DMS53 treated with DMSO at 0.1 percent for 48 hours (cell line): ENCODE measurements around the gene CWF19L2.
"Not testable (repeated sequence)": the region's sequence is repeated elsewhere in the genome, so short reads cannot be mapped to it uniquely, and the experiment has no call there.

Source experiments
- DNase-seq: peaks from one replicate; lab custom pipeline; 2025; ENCODE audit not compliant: unreplicated experiment; lab: John Stamatoyannopoulos, UW

CWF19L2 gene

DNA sequence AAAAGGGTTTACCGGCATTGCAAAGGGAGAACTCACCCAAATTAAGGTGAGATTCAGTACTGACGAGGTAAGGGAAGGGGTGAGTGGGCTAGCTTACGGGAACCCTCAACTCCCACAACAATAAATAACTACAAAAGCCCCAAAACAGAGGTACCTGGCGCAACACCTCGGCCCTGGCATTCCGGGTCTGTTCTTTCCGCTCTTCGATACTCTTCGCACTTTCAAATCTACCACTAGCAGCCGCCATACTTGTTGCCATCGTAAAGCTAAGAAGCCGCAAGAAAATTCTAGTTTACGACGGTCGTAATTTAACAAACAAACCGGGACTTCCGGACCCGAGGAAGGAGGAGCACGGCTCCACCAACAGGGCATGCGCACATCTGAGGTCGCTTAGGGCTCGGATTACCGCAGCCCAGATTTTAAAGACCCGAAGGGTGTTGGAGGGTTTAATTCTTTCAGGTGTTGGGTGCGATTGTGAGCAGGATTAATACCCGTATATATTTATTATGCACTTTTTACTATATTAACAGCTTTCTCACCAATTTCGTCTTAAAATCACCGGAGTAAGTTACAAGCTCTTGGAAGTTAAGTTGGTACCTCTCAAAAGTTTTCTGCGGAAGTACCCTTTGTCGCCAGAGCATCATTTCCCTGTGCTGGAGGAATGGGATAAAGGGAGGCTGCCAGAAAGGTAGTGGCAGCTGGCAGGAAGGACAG lies at the start of gene CWF19L2:
TSS of gene CWF19L2 (minus strand) at position 268 of the 714 bp plus-strand sequence. CDS start at position 259, 9 bp downstream.
- peak; percentile 94 for DNase-seq

DNA sequence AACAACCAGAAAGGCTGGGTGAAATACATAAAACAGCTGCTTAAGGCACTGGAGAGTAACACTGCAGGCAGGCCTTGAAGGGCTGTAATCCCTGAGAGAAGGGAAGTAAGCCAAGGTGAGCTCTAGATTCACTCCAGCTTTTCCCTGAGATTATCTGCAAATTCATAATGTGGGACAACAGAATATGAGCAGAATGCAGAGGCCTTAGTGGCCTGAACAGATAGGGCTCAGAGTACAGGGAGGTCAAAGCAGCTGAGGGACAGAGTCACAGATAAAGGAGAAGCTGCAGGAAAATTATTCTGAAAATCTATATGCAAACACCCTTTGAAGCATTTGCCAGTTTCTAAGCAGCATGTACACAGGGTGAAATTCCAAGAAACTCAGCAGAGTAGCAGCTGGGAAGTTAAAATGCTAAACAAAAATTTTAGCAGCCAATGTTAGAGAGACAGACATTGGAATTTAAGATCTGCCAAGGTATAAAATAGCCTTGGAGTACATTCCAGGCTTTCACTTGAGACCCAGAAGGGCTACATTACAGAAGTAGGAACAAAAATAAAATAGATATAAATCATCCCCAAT lies 48.1 kb upstream of the CWF19L2 start:
- DNase-seq, result no peak

DNA sequence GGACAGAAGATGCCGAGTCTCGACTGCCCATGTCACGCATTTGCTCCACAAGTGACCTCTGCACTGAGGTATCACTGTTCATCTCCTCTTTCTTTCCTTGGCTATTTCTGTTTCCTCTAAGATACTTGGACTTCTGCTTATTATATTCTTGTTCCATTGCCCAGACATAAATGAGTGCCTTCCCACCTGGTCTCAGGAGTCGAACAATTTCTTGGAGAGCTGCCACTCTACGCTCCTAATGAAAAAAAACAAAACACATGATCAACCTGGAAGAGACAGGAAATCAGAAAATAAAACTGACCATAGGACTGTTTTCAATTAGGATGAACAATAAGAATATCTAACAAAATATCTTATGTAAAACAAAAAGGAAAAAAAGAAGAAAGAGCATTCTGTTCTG lies 47.4 kb upstream of the CWF19L2 start:
- DNase-seq, result no peak

DNA sequence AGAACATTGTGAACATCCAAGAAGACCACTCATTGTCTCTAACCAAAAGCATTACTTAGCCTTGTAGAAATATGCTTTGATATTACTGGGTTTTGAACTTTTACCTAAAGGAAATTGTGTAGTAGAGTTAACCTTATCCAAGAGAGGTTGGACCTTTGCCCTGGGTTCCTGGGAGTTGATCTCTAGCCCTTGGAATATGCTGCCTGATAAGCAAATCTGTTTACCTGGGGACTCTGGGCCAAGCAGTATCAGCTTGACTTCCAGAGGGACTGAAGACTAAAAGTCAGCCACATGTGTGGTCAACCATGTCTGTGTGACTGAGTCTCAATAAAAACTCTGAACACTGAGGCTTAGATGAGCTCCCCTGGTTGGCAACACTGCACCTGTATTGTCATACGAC lies 44.1 kb upstream of the CWF19L2 start:
- DNase-seq, result no peak

DNA sequence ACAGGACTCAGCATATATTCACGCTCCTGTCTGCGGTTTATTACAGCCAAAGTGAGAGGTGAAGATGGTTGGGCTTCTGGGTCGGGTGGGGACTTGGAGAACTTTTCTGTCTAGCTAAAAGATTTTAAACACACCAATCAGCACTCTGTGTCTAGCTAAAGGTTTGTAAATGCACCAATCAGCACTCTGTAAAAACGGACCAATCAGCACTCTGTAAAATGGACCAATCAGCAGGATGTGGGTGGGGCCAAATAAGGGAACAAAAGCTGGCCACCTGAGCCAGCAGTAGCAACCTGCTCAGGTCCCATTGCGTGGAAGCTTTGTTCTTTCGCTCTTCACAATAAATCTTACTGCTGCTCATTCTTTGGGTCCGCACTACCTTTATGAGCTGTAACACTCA lies 39.7 kb upstream of the CWF19L2 start:
- not testable (repeated sequence) for DNase-seq

DNA sequence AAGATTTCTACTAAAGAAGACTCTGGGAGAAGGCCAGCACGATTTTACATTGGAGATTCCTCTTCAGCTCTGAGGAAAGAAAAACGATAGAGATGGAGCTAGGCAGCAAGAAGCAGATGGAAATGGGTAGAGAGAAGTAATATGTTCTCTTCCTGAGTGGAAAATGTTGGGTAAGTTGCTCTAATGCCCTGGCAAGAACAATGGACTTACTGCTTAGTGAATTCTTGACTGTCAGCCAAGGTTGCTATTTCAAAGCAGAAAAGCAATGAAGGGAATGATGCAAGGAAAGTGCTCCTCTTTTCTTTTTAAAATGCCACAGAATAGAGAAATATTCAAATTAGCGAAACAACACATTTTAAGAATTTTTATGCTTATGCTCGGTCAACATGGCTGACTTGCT lies 38.4 kb upstream of the CWF19L2 start:
- no peak for DNase-seq

DNA sequence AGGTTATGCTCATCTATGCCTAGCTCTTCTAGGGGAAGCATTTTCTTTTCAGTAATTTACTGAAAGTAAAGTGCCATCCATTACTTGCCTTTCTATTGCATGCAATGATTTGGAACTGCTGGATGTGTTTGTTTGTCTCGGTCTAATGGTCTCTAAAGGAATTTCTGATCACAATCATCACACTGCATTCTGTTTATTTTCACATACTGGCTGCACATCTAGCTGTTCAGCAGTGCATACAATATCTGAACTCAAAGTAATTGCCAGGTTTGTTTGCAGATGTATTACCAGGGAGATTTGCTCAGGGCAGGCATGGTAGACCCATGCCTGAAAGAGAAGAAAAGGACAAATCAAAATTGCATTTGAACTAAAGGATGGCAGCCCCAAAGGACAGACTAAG lies 36.4 kb upstream of the CWF19L2 start:
- no peak for DNase-seq

DNA sequence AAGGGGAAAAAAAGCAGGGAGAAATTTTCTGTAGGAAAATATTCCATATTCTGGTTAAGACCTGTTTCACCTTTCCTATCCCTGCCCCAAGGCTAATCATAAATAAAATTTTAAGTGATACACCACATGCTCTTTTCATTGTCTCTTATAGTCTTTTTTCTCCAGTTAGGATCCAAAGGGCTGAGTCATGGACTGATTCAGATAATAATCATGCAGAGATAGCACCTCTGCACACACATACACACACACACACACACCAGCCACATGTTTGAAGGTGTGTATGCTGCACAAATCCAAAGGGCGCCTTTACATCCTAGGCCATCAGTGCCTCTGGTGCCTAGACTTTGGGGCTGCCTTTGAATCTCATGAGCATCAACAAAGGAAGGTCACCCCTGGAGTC lies 35.5 kb upstream of the CWF19L2 start:
- DNase-seq, result no peak

DNA sequence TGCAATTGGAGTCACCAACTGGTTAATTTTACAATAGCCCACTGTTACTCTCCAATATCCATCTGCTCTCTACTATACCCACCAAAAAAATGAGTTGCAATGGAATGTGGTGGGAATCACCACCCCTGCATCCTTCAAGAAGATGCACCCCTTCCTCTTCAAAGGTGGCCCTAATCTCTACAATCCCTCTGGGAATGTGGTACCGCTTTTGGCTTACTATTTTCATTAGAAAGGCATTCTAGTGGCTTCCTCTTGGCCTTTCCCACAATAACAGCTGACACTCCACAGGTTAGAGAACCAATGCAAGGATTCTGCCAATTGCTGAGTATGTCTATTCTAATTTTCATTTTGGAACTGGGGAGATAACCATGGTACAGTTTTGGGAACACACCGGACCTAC lies 33.2 kb upstream of the CWF19L2 start:
- DNase-seq, result no peak

DNA sequence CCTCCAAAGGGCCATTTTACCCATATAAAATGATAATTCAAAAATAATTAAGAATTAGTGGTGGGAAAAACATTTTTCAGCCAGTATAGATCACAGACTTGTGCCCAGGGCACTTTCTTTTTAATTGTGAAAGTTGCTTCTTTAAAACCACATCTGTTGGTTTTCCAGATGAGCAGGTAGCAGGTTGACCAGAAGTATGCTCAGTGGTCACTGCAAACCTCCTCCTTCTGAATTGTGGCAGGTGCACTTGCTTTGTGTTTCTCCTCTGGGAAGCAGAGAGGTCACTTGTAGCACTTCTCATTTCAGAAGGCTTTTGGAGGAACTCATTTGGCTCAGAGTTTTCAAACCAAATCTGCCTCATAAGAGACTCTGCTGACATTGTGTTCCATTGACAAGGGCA lies 24.6 kb upstream of the CWF19L2 start:
- no peak for DNase-seq

DNA sequence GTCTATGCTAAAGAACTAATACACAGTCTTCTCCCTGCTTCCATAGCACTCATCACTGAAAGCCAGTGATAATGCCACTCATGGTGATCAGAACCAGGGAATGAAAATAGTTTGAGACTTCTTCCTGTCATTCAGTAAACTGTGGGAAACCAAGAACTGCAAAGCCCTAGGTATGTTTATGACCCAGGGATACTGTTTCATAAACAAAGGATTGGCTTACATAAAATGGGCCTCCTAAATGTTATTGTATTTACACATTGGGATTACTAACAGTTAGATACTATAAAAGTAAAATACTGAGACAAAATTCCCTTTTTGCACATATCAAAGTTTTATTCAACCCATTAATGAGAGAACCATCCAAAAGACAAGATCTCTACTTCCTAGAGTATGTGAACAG lies 21.3 kb upstream of the CWF19L2 start:
- DNase-seq, result no peak

DNA sequence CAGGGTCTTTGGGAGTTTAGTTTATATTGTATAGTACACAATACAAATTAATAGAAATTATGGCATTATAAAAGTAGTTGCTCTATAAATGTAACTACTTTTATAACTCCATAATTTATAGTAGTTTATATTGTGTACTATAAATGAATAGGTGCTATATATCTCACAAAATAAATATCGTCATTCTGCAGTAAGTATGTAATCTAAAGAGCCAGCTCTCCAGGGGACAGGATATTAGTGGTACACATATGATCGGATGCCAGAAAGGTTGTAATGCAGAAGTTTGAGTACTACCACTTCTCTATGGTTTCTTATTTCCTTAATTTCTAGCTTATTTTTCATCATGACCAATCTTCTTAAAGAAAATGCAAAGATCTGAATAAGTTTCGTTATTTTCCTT lies 20.2 kb upstream of the CWF19L2 start:
- DNase-seq, result no peak

DNA sequence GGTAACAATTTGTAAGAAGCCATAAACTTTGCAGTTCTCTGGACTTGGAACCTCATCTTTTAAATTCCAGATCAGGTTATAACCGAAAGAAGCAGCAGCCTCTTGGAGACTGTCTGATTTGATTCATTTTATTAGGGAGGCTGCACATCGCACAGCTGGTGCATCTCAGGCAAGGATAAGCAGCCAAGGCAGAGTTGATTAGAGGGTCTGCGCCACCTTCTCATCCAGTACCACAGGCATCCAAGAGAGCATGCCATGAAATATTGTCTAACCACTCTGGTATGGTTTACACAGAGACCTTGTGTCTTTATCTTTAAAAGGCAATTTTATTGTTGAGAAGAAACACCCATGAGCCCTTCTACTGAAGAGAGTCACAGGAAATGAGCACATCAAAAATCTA lies 16.2 kb upstream of the CWF19L2 start:
- DNase-seq, result no peak

DNA sequence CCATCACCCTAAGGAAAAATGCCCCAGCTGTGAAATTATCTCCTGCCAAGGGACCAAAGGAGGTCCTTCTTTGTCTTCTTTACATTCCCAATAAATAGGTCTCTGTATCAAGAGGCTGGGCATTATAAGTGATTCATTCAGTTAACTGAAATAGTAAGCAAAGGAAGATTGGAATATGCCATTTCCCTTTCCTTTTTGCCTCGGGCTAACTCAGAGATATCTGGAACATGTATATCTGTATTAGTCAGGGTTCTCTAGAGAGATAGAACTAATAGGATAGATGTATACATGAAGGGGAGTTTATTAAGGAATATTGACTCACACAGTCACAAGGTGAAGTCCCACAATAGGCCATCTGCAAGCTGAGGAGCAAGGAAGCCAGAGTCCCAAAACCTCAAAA lies 15.3 kb upstream of the CWF19L2 start:
- DNase-seq, result no peak

DNA sequence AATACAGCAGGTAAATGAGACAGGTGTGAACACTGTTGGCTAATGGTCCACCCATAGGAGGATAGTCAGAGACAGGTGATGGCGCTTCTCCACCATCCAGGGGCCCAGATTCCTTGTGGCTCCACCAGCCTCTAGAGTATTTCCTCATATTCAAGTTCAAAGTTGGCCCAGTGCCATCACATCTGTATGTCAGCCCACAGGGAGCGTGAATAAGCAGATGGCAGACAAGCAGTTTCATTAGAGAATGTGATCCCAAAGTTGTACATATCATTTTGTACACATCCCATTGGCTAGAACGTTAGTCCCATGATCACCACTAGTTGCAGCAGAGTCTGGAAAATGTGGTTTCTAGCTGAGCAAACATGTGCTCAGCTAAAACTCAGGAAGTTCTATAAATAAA lies 11.0 kb upstream of the CWF19L2 start:
- DNase-seq, result no peak

DNA sequence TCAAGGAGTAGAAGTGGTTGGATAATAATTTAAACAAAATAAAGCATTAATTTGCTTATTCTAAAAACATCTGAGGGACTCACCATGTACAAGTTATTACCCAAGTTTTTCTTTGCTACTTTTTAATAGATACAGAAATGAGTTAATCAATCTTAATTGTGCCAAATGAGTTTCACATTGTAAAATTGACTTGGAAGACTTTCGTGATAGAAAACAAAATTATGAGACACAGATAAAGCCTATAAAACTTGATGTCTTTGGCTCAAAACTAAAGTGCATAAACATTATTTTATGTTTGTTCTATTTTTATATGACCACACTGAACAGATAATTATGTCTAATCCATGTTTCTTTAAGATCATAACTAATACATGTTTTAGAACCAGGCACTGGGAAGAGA lies 10.1 kb upstream of the CWF19L2 start:
- no peak for DNase-seq

DNA sequence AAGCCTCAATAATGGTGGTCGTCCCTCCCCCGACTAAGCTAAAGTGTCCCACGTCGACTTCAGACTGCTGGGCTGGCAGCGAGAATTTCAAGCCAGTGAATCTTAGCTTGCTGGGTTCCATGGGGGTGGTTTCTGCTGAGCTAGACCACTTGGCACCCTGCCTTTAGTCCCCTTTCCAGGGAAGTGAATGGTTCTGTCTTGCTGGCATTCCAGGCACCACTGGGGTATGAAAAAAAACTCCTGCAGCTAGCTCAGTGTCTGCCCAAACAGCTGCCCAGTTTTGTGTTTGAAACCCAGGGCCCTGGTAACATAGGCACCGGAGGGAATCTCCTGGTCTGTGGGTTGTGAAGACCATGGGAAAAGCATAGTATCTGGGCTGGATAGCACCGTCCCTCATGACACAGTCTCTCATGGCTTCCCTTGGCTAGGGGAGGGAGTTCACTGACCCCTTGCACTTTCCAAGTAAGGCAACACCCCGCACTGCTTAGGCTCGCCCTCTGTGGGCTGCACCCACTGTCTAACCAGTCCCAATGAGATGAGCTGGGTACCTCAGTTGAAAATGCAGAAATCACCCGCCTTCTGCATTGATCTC lies 8.7 kb upstream of the CWF19L2 start:
- DNase-seq, result not testable (repeated sequence)

DNA sequence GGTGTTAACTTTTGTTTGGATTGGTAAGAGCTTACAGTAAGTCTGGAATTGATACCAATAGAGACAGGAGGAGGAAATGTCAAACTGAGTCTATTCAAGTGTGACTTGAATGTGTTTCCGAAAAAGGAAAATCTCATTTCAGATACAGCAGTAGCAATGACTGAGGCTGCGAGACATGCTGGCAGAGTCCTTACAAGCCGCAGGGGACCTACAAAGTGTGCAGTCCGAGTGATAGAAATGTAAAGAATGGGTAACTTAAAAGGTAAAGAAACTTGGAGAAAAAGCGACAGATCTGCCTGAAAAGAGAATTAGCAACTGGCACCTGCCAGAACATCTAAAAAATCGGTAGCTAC lies 444 bp downstream of the CWF19L2 start:
- DNase-seq, result no peak

DNA sequence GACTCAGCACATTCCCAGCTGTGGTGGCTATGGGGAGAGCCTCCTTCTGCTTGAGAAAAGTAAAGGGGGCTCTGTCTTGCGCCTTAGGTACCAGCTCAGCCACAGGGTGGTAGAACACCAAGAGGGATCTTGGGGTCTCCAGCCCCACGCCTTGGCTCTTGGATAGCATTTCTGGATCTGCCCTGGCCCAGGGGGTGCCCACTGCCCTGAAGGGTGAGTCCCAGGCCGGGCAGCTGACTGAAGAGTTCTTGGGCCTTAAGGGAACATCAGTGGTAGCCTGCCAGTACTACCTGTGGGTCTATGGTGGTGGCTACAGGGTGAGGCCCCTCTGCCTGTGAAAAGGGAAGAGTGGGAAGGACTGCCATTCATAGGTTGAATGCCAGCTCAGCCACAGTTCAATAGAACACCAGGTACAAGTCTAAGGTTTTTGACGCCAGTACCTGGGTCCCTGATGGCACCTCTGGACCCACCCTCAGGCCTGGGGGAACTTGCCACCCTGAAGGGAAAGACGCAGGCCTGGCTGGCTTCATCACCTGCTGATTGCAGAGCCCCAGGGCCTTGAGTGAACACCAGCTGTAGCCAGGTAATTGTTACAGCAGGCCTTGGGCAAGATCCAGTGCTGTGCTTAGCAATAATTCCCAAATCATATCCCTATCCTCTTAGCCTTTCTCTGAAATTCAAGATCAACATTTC lies 3.9 kb downstream of the CWF19L2 start:
- DNase-seq, result no peak

DNA sequence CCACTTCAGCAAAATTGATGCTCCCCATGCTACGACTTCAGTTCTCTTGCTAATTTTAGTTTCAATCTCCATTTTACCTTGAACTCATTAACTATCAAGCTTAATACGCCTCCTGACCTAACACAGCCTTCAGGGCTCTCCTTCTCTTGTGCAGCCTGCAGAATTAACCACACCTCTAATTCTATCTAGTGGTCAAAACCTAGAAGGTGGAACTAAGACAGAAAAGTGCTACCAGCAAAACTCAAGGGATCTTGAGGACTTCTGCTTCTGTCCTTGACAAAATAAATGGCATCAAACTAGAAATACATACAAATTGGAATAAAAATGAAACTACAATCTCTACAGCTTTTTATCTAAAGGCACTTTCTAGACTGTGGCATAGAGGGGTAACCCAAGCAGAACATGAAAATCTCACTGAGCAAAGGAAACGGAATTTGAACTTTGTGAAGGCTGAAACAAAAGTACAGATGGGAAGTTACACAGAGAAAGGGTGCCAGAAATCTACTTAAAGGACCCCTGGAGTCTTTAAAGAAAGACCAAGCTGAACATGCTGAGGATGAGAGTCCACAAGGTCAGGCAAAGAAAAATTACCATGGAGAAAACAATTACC lies 10.7 kb downstream of the CWF19L2 start:
- DNase-seq, result no peak

DNA sequence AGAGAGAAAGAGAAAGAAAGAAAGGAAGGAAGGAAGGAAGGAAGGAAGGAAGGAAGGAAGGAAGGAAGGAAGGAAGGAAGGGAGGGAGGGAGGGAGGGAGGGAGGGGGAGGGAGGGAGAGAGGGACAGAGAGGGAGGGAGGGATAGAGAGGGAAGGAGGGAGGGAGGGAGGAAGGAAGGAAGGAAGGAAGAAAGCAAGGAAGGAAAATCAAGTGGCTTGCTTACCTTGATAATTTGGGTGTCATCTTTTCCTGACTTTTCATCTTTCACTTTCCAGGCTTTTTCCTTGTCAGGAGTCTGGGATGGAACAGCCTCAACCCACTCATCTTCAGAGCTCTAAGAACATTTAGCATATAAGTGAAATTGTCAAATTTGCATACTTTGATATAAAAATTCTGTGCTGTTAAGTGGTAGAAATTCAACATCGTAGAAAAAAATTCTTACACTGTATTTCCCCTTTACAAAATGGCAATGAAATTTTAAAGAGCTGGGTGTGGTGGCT lies 14.9 kb downstream of the CWF19L2 start:
- no peak for DNase-seq
